Testis (tissue), 2 donors: ENCODE results near the gene RAB3C.

Source experiments
- CTCF ChIP-seq, 3 experiments: fragments of 450-650 bp in 2 of 3; fragments of 200-600 bp in 1 of 3; sonication (generic) in 1 of 3; IDR thresholded peaks; one replicate each; pipeline ENCODE4 v1.5.1; 2016 to 2019; ENCODE audit warnings: antibody characterized with exemption in 3 of 3, mild to moderate bottlenecking in 2 of 3, moderate library complexity in 1 of 3
- POLR2A ChIP-seq: fragments of 450-650 bp; IDR thresholded peaks from one replicate; pipeline ENCODE4 v1.6.1; 2017; ENCODE audit warnings: antibody characterized with exemption, mild to moderate bottlenecking, moderate library complexity

GRCh38 chr5:58648846-58649245, 66.0 kb downstream of the RAB3C start:
- TF ChIP-seq CTCF (IDR thresholded peaks at IDR 0.05) (no peak), POLR2A (no peak)
